ENCODE measurements around the gene PTCD2.

GRCh38 chr5:72390836-72391235, 70.7 kb downstream of the PTCD2 start:
- no peak for TF ChIP-seq TAF1 (IDR thresholded peaks at IDR 0.05; ENCODE audit: low read depth, low read length)
- TF ChIP-seq EP300 (IDR thresholded peaks at IDR 0.05; ENCODE audit: borderline replicate concordance in 1 of 2, low read depth in 2 of 2, low read length in 2 of 2) = no peak
- no peak for TF ChIP-seq JUN (IDR thresholded peaks at IDR 0.05; ENCODE audit: low read depth, low read length)

Data from H1 (cell line).